HepG2 (cell line): ENCODE results near the gene USF2. TPM values are rescaled to one million over a fixed set of nuclear protein-coding genes. Genes with fewer than 3 reads are reported as not detected.

Source experiments
- AFF4 ChIP-seq: sonication (generic); formaldehyde crosslinking; IDR thresholded peaks from 2 replicates; pipeline ENCODE4 v1.4.0; 2020; ENCODE audit warnings: missing genetic modification reagents
- ATAD3A ChIP-seq: sonication (generic); formaldehyde crosslinking; IDR thresholded peaks from 2 replicates; pipeline ENCODE4 v1.4.0; 2020; ENCODE audit warnings: missing genetic modification reagents
- BATF2 ChIP-seq: sonication (generic); formaldehyde crosslinking; IDR thresholded peaks from 2 replicates; pipeline ENCODE4 v1.8.0; 2022; ENCODE audit warnings: mild to moderate bottlenecking, missing genetic modification reagents, moderate library complexity
- CENPBD1 ChIP-seq: sonication (generic); formaldehyde crosslinking; IDR thresholded peaks from 2 replicates; pipeline ENCODE4 v1.8.0; 2022; ENCODE audit warnings: missing genetic modification reagents, low read depth, mild to moderate bottlenecking, borderline replicate concordance
- HDAC1 ChIP-seq: sonication (generic); formaldehyde crosslinking; IDR thresholded peaks from 2 replicates; pipeline ENCODE4 v1.5.1; 2020; ENCODE audit warnings: mild to moderate bottlenecking, missing genetic modification reagents
- KLF12 ChIP-seq: sonication (generic); formaldehyde crosslinking; IDR thresholded peaks from 2 replicates; pipeline ENCODE4 v1.4.0; 2020; ENCODE audit warnings: missing genetic modification reagents, borderline replicate concordance
- MED13 ChIP-seq: sonication (generic); formaldehyde crosslinking; IDR thresholded peaks from 2 replicates; pipeline ENCODE4 v1.5.0; 2020; ENCODE audit warnings: missing genetic modification reagents
- MTA1 ChIP-seq: sonication (generic); formaldehyde crosslinking; IDR thresholded peaks from 2 replicates; pipeline ENCODE4 v1.4.0; 2020; ENCODE audit warnings: missing genetic modification reagents, mild to moderate bottlenecking, borderline replicate concordance
- NCOA2 ChIP-seq: sonication (generic); formaldehyde crosslinking; IDR thresholded peaks from 2 replicates; pipeline ENCODE4 v1.8.0; 2022; ENCODE audit warnings: inconsistent platforms
- PBX2 ChIP-seq: IDR thresholded peaks from 2 replicates; pipeline ENCODE4 v1.6.1; 2016; ENCODE audit warnings: control low read depth
- RORA ChIP-seq: sonication (generic); formaldehyde crosslinking; IDR thresholded peaks from 2 replicates; pipeline ENCODE4 v1.5.0; 2020; ENCODE audit warnings: mild to moderate bottlenecking, missing genetic modification reagents, moderate library complexity
- SNAPC2 ChIP-seq: sonication (generic); formaldehyde crosslinking; IDR thresholded peaks from 2 replicates; pipeline ENCODE4 v1.8.1; 2022; ENCODE audit warnings: mild to moderate bottlenecking, missing genetic modification reagents
- TCF7 ChIP-seq: sonication (generic); IDR thresholded peaks from 2 replicates; pipeline ENCODE4 v1.6.1; 2016; ENCODE audit warnings: antibody characterized with exemption, low read depth
- THAP7 ChIP-seq: sonication (generic); formaldehyde crosslinking; IDR thresholded peaks from 2 replicates; pipeline ENCODE4 v1.8.1; 2023; ENCODE audit warnings: mild to moderate bottlenecking, missing genetic modification reagents
- THYN1 ChIP-seq: sonication (generic); formaldehyde crosslinking; IDR thresholded peaks from 2 replicates; pipeline ENCODE4 v1.8.1; 2023; ENCODE audit warnings: low read depth, mild to moderate bottlenecking, moderate library complexity, missing genetic modification reagents, borderline replicate concordance
- U2AF2 ChIP-seq: fragments of 200-400 bp; formaldehyde crosslinking; IDR thresholded peaks from 2 replicates; pipeline ENCODE4 v1.6.1; 2017; ENCODE audit warnings: low read depth, mild to moderate bottlenecking, low read length
- ZKSCAN5 ChIP-seq: sonication (generic); formaldehyde crosslinking; IDR thresholded peaks from 2 replicates; pipeline ENCODE4 v1.5.1; 2020; ENCODE audit warnings: mild to moderate bottlenecking, missing genetic modification reagents
- ZNF432 ChIP-seq: sonication (generic); formaldehyde crosslinking; IDR thresholded peaks from 2 replicates; pipeline ENCODE4 v1.5.0; 2020; ENCODE audit warnings: missing genetic modification reagents, mild to moderate bottlenecking, borderline replicate concordance
- ZNF512B ChIP-seq: sonication (generic); formaldehyde crosslinking; IDR thresholded peaks from 2 replicates; pipeline ENCODE4 v1.5.1; 2020; ENCODE audit warnings: missing genetic modification reagents, mild to moderate bottlenecking, borderline replicate concordance
- ZSCAN20 ChIP-seq: sonication (generic); formaldehyde crosslinking; IDR thresholded peaks from 2 replicates; pipeline ENCODE4 v1.4.0; 2020; ENCODE audit warnings: missing genetic modification reagents, mild to moderate bottlenecking, borderline replicate concordance
- polyA plus RNA-seq, 8 experiments: library from polyadenylated mRNA; depleted of rRNA in 3 of 8; stranded (reverse) in 7 of 8; unstranded in 1 of 8; fragments of >200 nt; fragmentation: Illumina TruSeq in 4 of 8; extraction: Trizol in 4 of 8; gene quantifications; 2 replicates each; pipeline versions ENCODE4 v1.2.1 to v1.2.3, GENCODE V29; 2011 to 2016; ENCODE audit warnings: low read depth in 4 of 8, missing spikeins in 1 of 8, mixed read lengths in 1 of 8; ENCODE audit not compliant: insufficient read depth in 1 of 8
- total RNA-seq, 5 experiments: library from RNA; depleted of rRNA; stranded (reverse); fragments of >200 nt; fragmentation: Illumina TruSeq; extraction: Trizol; gene quantifications; 2 replicates each; pipeline ENCODE4 v1.2.3, GENCODE V29; 2016; ENCODE audit warnings: low read depth in 1 of 5

USF2 gene
- total and polyA plus RNA-seq, 2 of the 13 experiments (the other 11 are each of a cell fraction or from before 2014, with no cell fraction given): 54.9 to 106 TPM

GRCh38 chr19:35269438-35270117 lies 816 bp downstream of the USF2 start (continued):
- TF ChIP-seq ZNF512B (CRISPR knock-in tag) (no peak), ATAD3A (CRISPR knock-in tag) (no peak), MTA1 (peak; percentile 75; the same call in 1 of the 2 replicates), MED13 (CRISPR knock-in tag) (no peak), ZSCAN20 (CRISPR knock-in tag) (no peak), PBX2 (CRISPR knock-in tag) (no peak), U2AF2 (no peak), ZNF432 (CRISPR knock-in tag) (no peak), CENPBD1 (CRISPR knock-in tag) (no peak; the same call in 1 of the 2 replicates), HDAC1 (CRISPR knock-in tag) (peak; percentile 74), THAP7 (CRISPR knock-in tag) (no peak), KLF12 (CRISPR knock-in tag) (no peak), BATF2 (CRISPR knock-in tag) (no peak), RORA (no peak), ZKSCAN5 (CRISPR knock-in tag) (no peak), TCF7 (no peak), AFF4 (CRISPR knock-in tag) (no peak), NCOA2 (CRISPR knock-in tag) (peak; percentile 30; the same call in 1 of the 2 replicates), SNAPC2 (no peak), THYN1 (no peak)
